Loucy (cell line): ENCODE data around the gene TCF15.
"Not testable (repeated sequence)": the region's sequence is repeated elsewhere in the genome, so short reads cannot be mapped to it uniquely, and the experiment has no call there.

Experiments used
- H2AFZ ChIP-seq: fragments of 200-600 bp; sonication (generic); 2 replicates; pipeline ENCODE4 v1.6.0; 2016; ENCODE audit warnings: antibody characterized with exemption, mild to moderate bottlenecking, low read length, moderate library complexity
- H3F3A ChIP-seq: fragments of 200-600 bp; 2 replicates; pipeline ENCODE4 v1.6.0; 2016; ENCODE audit warnings: antibody characterized with exemption, low read depth, mild to moderate bottlenecking
- H3K27me3 ChIP-seq: fragments of 200-600 bp; sonication (generic); 2 replicates; pipeline ENCODE4 v1.6.1; 2014; ENCODE audit warnings: low read length, mild to moderate bottlenecking; ENCODE audit not compliant: insufficient read depth, poor library complexity, severe bottlenecking
- H3K36me3 ChIP-seq: fragments of 200-600 bp; sonication (generic); 2 replicates; pipeline ENCODE4 v1.6.1; 2016; ENCODE audit warnings: low read length; ENCODE audit not compliant: insufficient read depth
- H3K4me1 ChIP-seq: fragments of 200-600 bp; sonication (generic); 2 replicates; pipeline ENCODE4 v1.5.1; 2014; ENCODE audit warnings: low read length, mild to moderate bottlenecking; ENCODE audit not compliant: insufficient read depth, poor library complexity, severe bottlenecking
- H3K4me2 ChIP-seq: fragments of 200-600 bp; sonication (generic); 2 replicates; pipeline ENCODE4 v1.6.0; 2014; ENCODE audit warnings: antibody characterized with exemption, low read length, low read depth, mild to moderate bottlenecking; ENCODE audit not compliant: poor library complexity, severe bottlenecking
- H3K4me3 ChIP-seq: fragments of 200-600 bp; sonication (generic); 2 replicates; pipeline ENCODE4 v1.5.1; 2014; ENCODE audit warnings: low read length, mild to moderate bottlenecking, mixed read lengths; ENCODE audit not compliant: poor library complexity, severe bottlenecking
- H3K79me2 ChIP-seq: fragments of 200-600 bp; sonication (generic); 2 replicates; pipeline ENCODE4 v1.6.1; 2014; ENCODE audit warnings: low read length; ENCODE audit not compliant: insufficient read depth
- H3K9ac ChIP-seq: fragments of 200-600 bp; sonication (generic); 2 replicates; pipeline ENCODE4 v1.6.0; 2014; ENCODE audit warnings: mild to moderate bottlenecking, low read depth, low read length, moderate library complexity; ENCODE audit not compliant: poor library complexity, severe bottlenecking
- H3K9me2 ChIP-seq: fragments of 200-600 bp; sonication (generic); replicated peaks from 2 replicates; pipeline ENCODE4 v1.6.1; 2016; ENCODE audit warnings: low read depth, low read length, mixed read lengths
- H3K9me3 ChIP-seq: fragments of 200-600 bp; sonication (generic); 2 replicates; pipeline ENCODE4 v1.6.1; 2014; ENCODE audit warnings: mild to moderate bottlenecking, antibody characterized with exemption, low read length, low read depth; ENCODE audit not compliant: insufficient read depth
- H4K20me1 ChIP-seq: fragments of 200-600 bp; sonication (generic); 2 replicates; pipeline ENCODE4 v1.6.0; 2014; ENCODE audit warnings: antibody characterized with exemption, low read length, mild to moderate bottlenecking; ENCODE audit not compliant: insufficient read depth, poor library complexity, severe bottlenecking
- CTCF ChIP-seq: fragments of 200-600 bp; sonication (generic); conservative IDR thresholded peaks from 2 replicates; pipeline ENCODE4 v1.5.1; 2014; ENCODE audit warnings: mild to moderate bottlenecking, antibody characterized with exemption, low read length
- EZH2phosphoT487 ChIP-seq: fragments of 200-600 bp; IDR thresholded peaks from 2 replicates; pipeline ENCODE4 v1.6.1; 2018; ENCODE audit warnings: antibody characterized with exemption, mild to moderate bottlenecking, moderate library complexity, borderline replicate concordance

The TCF15 gene

GRCh38 chr20:582204-582603 is 27.9 kb downstream of the TCF15 start:
- Histone ChIP-seq H3K4me1 (peaks cover 54% of the 10 kb centered on the region), H3K4me2 (peak overlapping the region; percentile 14), H3K4me3 (no peak overlapping the region), H3K79me2 (no peaks in the 10 kb centered on the region), H3K36me3 (no peaks in the 10 kb centered on the region), H3F3A (peaks cover 3% of the 10 kb centered on the region; the same call in 1 of the 2 replicates), H3K27me3 (no peaks in the 10 kb centered on the region), H2AFZ (no peak overlapping the region), H4K20me1 (no peaks in the 10 kb centered on the region), H3K9me2 (no peaks in the 10 kb centered on the region), H3K9ac (peak overlapping the region; percentile 26), H3K9me3 (no peaks in the 10 kb centered on the region)
- no peak for TF ChIP-seq EZH2phosphoT487
- no peak for TF ChIP-seq CTCF

- H3K9me3 ChIP-seq, H3K4me3 ChIP-seq, H3K36me3 ChIP-seq, H3K9ac ChIP-seq, H4K20me1 ChIP-seq, H3F3A ChIP-seq, H3K4me2 ChIP-seq, H3K79me2 ChIP-seq, H3K27me3 ChIP-seq, H3K9me2 ChIP-seq, H2AFZ ChIP-seq: not testable (repeated sequence)
- peaks cover 64% of the 10 kb centered on the region for H3K4me1 ChIP-seq
Measured at GRCh38 chr20:578940-579690, 31.0 kb downstream of the TCF15 start.

GRCh38 chr20:577167-577791 is 32.8 kb downstream of the TCF15 start:
- Histone ChIP-seq H4K20me1 (no peaks in the 10 kb centered on the region), H3F3A (peaks cover 7% of the 10 kb centered on the region; the same call in 1 of the 2 replicates), H3K4me1 (peaks cover 55% of the 10 kb centered on the region), H3K27me3 (no peaks in the 10 kb centered on the region), H3K4me2 (no peak overlapping the region), H3K9ac (peak overlapping the region; percentile 7), H2AFZ (no peak overlapping the region), H3K9me3 (no peaks in the 10 kb centered on the region), H3K9me2 (no peaks in the 10 kb centered on the region), H3K79me2 (no peaks in the 10 kb centered on the region), H3K4me3 (no peak overlapping the region), H3K36me3 (no peaks in the 10 kb centered on the region)
- TF ChIP-seq EZH2phosphoT487 (no peak), CTCF (peak; percentile 50)
